Sigmoid colon (tissue), 4 donors: ENCODE data around the gene PAX3.

ENCODE experiments used
- CTCF ChIP-seq, 4 experiments: fragments of 450-650 bp in 3 of 4; fragments of 200-600 bp in 1 of 4; IDR thresholded peaks; one replicate each; pipeline ENCODE4 v1.5.1; 2016 to 2019; ENCODE audit warnings: antibody characterized with exemption in 4 of 4, mild to moderate bottlenecking in 3 of 4, moderate library complexity in 2 of 4
- POLR2AphosphoS5 ChIP-seq, 4 donors: sonication (generic); formaldehyde crosslinking; IDR thresholded peaks; one replicate each; pipeline ENCODE4 v1.6.1; 2017; ENCODE audit warnings: antibody characterized with exemption in 4 of 4

DNA sequence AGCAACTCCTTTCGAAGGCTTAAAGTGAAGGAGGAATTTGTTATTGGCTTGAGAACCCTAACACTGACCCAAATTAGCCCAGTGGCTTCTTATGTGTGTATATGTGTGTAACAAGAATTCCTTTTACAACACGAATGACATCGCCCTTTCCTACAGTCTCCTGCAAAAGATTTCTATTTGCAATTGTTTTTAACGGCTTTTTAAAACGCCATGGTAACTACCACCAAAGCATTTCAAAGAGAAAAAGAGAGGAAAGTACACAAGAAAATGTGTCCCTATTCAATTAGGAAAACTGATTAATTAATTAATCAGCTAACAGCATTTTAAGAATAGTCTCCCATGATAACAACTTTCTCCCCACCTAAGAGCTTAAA, 58.1 kb downstream of the PAX3 start:
- TF ChIP-seq POLR2AphosphoS5 (IDR thresholded peaks at IDR 0.05) (no peak), CTCF (IDR thresholded peaks at IDR 0.05) (no peak)
